Progenitor cell of endocrine pancreas (in vitro differentiated cells): ENCODE data around the gene PARP8. TPM values are rescaled to one million over a fixed set of nuclear protein-coding genes. Genes with fewer than 3 reads are reported as not detected.

Source experiments
- DNase-seq: peaks from one replicate; pipeline ENCODE4 v3.0.0; 2021; ENCODE audit warnings: low spot score; ENCODE audit not compliant: unreplicated experiment
- H3K27ac Mint-ChIP-seq: 2 replicates; pipeline ENCODE4 v1.8.0; 2021; ENCODE audit warnings: mild to moderate bottlenecking, moderate library complexity, mixed read lengths
- H3K27me3 Mint-ChIP-seq: 2 replicates; pipeline ENCODE4 v1.8.0; 2021; ENCODE audit warnings: mixed read lengths
- H3K36me3 Mint-ChIP-seq: 2 replicates; pipeline ENCODE4 v1.8.0; 2022; ENCODE audit warnings: mixed read lengths; ENCODE audit not compliant: insufficient read depth
- H3K4me1 Mint-ChIP-seq: 2 replicates; pipeline ENCODE4 v1.8.0; 2021; ENCODE audit warnings: low read depth, mixed read lengths
- H3K4me3 Mint-ChIP-seq: 2 replicates; pipeline ENCODE4 v1.8.0; 2021; ENCODE audit warnings: low read depth, mild to moderate bottlenecking, moderate library complexity, mixed read lengths
- H3K9me3 Mint-ChIP-seq: 2 replicates; pipeline ENCODE4 v1.8.0; 2021; ENCODE audit warnings: low read depth, mixed read lengths
- total RNA-seq: library from RNA; stranded (reverse); gene quantifications from 2 replicates; pipeline ENCODE4 v1.2.1, GENCODE V29; 2021
- TF ChIP-seq, protein P1 (sequence below): fragments of 200-600 bp; sonication (generic); IDR thresholded peaks from one replicate; pipeline ENCODE4 v1.5.0; 2021; ENCODE audit warnings: antibody characterized with exemption, mild to moderate bottlenecking; ENCODE audit not compliant: unreplicated experiment

The PARP8 gene
- total RNA-seq, 1 donor from 2014 or later, result 26.7 TPM

DNA sequence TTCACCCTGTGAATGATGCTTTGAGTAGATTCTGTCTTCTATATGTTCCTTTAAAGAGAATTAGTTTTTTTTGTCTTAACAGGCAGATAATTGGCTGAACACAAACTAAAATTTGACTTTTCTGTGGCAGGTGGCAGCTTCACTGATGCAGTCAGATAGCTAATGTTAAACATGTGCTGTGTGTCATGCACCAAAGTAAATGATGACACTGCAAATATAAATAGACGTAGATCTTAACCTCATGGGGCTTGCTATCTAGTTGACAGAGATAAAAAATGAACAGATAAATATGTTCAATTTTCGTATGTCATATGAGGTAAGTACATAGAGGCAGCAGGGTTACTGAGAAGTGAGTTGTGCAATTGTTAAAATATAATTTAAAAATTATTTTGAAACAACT lies 82.7 kb downstream of the PARP8 start:
- no peak overlapping the region for H3K27ac Mint-ChIP-seq
- no peaks in the 10 kb centered on the region for H3K9me3 Mint-ChIP-seq
- no peak overlapping the region for H3K4me3 Mint-ChIP-seq
- H3K4me1 Mint-ChIP-seq, result peaks cover 7% of the 10 kb centered on the region
- no peaks in the 10 kb centered on the region for H3K27me3 Mint-ChIP-seq
- TF ChIP-seq, protein P1, sequence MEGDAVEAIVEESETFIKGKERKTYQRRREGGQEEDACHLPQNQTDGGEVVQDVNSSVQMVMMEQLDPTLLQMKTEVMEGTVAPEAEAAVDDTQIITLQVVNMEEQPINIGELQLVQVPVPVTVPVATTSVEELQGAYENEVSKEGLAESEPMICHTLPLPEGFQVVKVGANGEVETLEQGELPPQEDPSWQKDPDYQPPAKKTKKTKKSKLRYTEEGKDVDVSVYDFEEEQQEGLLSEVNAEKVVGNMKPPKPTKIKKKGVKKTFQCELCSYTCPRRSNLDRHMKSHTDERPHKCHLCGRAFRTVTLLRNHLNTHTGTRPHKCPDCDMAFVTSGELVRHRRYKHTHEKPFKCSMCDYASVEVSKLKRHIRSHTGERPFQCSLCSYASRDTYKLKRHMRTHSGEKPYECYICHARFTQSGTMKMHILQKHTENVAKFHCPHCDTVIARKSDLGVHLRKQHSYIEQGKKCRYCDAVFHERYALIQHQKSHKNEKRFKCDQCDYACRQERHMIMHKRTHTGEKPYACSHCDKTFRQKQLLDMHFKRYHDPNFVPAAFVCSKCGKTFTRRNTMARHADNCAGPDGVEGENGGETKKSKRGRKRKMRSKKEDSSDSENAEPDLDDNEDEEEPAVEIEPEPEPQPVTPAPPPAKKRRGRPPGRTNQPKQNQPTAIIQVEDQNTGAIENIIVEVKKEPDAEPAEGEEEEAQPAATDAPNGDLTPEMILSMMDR, result no peak
- no peak for DNase-seq
- no peaks in the 10 kb centered on the region for H3K36me3 Mint-ChIP-seq

DNA sequence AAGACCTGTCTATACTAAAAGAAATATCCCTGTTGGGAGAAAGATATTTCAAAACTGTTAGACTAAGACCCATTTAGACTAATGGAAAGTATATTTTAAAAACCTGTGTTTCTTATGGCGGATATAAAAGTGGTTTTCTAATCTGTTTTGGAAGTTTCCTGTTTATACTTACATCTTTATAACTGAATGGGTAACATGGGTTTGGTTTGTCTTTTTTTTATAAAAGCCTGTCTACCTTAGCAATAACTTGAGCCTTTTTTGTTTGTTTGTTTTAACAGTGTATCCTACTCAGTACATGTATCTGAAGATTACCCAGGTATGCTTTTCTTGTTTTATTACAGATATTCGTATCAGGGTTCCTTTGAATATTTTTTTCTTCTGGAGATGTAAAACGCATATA lies 83.4 kb downstream of the PARP8 start:
- H3K9me3 Mint-ChIP-seq, result no peaks in the 10 kb centered on the region
- TF ChIP-seq, protein P1, result no peak
- no peak for DNase-seq
- no peaks in the 10 kb centered on the region for H3K27me3 Mint-ChIP-seq
- H3K27ac Mint-ChIP-seq, result no peak overlapping the region
- peaks cover 7% of the 10 kb centered on the region for H3K4me1 Mint-ChIP-seq
- H3K36me3 Mint-ChIP-seq, result no peaks in the 10 kb centered on the region
- H3K4me3 Mint-ChIP-seq, result no peak overlapping the region

DNA sequence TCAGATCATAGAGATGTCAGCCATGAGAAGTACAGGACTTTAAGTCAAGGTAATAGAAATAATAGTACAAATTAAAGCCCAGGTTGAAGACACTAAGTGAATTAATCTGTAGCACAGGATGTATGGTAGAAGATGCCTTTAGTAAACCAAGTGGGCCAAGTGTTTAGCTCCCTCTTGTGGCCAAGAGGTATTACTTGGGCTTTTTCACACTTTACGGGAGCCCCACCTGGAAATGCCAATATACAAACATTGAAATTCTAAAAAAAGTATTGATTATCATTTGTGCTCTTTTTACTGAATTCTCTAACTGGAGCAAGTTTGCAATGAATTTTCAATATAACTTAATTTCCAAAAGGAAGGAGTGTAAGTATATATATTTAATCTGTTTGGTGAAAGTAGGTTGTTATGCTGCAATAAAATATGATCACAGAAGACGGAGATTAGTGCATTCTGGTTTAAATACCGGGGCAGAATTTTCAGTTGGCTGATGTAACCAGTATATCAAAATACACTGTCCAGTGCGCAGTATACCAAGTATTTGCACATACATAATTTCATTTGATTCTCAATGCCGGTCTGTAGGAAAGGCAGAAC lies 84.7 kb downstream of the PARP8 start:
- Mint-ChIP-seq H3K27ac (no peak overlapping the region), H3K36me3 (peaks cover 3% of the 10 kb centered on the region), H3K9me3 (no peaks in the 10 kb centered on the region), H3K4me1 (peaks cover 7% of the 10 kb centered on the region), H3K4me3 (no peak overlapping the region), H3K27me3 (no peaks in the 10 kb centered on the region)
- TF ChIP-seq, protein P1, result peak; percentile 87
- no peak for DNase-seq

DNA sequence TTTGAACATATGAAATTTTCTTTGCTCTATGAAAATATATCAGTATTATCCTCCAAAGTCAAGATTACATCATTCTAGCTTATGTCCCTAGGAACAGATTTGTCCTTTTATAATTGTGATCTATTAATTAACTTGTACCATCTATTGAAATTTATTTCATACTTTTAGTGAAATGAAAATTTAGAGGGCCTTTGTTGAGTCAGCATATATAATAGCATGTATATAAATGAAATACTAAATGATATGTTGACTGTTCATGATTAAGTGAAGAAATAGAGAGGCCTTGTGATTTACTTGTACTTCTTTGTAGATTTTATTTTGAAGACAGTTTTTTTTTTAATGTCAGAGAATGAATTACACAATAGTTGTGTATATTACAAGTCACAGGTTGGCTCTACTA lies 86.4 kb downstream of the PARP8 start:
- no peak for DNase-seq
- TF ChIP-seq, protein P1, result no peak
- H3K36me3 Mint-ChIP-seq, result peaks cover 3% of the 10 kb centered on the region
- H3K27ac Mint-ChIP-seq, result no peak overlapping the region
- H3K9me3 Mint-ChIP-seq, result no peaks in the 10 kb centered on the region
- H3K27me3 Mint-ChIP-seq, result no peaks in the 10 kb centered on the region
- H3K4me1 Mint-ChIP-seq, result peaks cover 7% of the 10 kb centered on the region
- no peak overlapping the region for H3K4me3 Mint-ChIP-seq

DNA sequence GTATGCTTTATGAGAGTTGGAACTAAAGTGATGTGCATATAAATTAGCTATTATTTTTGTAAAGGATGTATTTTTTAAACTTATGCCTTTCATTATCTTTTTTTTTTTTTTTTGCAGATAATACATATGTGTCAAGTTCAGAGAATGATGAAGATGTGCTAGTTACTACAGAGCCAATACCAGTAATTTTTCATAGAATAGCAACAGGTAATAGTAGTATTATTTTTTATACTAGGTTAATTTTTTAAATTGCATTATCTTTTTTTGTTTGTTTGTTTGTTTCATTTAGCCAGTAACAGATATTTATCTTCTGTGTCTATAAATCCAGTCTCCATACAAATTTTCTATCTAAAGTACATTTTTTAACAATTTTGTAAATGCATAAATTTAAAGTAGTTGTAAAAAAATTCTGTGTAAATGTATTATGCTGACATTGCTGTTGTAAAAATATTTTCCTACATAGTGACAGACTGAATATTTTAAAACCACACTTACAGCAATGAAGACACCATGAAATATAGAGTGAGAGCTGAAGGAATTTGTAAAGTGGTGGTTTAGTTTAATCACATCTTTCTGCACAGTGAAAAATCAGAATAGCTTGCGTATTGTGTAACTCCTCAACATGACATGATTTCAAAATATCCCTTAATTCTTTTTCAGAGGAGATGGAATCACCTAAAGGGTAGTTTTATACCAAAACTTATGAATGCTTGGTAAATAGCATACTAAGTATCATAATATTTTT lies 93.3 kb downstream of the PARP8 start:
- TF ChIP-seq, protein P1, result no peak
- H3K4me1 Mint-ChIP-seq, result no peaks in the 10 kb centered on the region
- no peaks in the 10 kb centered on the region for H3K9me3 Mint-ChIP-seq
- H3K27me3 Mint-ChIP-seq, result no peaks in the 10 kb centered on the region
- H3K4me3 Mint-ChIP-seq, result no peak overlapping the region
- DNase-seq, result no peak
- H3K27ac Mint-ChIP-seq, result no peak overlapping the region
- H3K36me3 Mint-ChIP-seq, result peaks cover 4% of the 10 kb centered on the region
